ENCODE measurements around the gene BRD3.

DNA sequence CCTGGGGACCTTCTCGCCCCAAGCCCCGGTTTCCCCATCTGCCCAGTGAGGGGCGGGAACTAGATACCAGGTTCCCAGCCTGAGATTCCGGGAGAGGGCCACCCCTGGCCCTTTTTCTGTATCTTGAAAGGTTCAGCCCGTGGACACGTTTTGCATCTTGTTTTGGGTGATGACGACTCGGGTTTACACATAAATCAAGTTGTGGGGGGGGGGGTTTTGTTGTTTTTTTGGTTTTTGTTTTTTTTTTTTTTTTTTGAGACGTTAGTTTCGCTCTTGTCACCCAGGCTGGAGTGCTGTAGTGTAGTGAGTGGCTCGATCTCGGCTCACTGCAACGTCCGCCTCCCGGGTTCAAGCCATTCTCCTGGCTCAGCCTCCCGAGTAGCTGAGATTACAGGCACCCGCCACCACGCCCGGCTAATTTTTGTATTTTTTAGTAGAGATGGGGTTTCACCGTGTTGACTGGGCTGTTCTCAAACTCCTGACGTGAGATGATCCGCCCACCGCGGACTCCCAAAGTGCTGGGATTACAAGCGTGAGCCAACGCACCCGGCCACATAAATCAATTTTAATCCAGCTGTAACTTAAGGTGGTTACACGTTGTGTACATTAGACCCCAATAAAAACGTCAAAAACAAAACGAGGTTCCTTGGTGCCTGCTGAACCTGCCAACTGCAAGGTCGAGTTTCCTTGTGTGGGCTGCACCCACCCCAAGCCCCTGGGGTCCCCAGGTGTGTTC lies 1.1 kb upstream of the BRD3 start:
- TF ChIP-seq, protein P1, sequence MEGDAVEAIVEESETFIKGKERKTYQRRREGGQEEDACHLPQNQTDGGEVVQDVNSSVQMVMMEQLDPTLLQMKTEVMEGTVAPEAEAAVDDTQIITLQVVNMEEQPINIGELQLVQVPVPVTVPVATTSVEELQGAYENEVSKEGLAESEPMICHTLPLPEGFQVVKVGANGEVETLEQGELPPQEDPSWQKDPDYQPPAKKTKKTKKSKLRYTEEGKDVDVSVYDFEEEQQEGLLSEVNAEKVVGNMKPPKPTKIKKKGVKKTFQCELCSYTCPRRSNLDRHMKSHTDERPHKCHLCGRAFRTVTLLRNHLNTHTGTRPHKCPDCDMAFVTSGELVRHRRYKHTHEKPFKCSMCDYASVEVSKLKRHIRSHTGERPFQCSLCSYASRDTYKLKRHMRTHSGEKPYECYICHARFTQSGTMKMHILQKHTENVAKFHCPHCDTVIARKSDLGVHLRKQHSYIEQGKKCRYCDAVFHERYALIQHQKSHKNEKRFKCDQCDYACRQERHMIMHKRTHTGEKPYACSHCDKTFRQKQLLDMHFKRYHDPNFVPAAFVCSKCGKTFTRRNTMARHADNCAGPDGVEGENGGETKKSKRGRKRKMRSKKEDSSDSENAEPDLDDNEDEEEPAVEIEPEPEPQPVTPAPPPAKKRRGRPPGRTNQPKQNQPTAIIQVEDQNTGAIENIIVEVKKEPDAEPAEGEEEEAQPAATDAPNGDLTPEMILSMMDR (IDR thresholded peaks at IDR 0.05), result no peak
- TF ChIP-seq POLR2A (IDR thresholded peaks at IDR 0.05) (peak in 1 of 2 donors; percentile 3), EP300 (IDR thresholded peaks at IDR 0.05) (no peak), POLR2AphosphoS5 (IDR thresholded peaks at IDR 0.05) (peak in 1 of 3 donors; percentile 16)
